NCI-H187 treated with DMSO at 0.1 percent for 48 hours (cell line): Measurements from ENCODE around the gene ARL6.
"Not testable (repeated sequence)": the region's sequence is repeated elsewhere in the genome, so short reads cannot be mapped to it uniquely, and the experiment has no call there.

Source experiments
- DNase-seq: peaks from one replicate; lab custom pipeline; 2025; lab: John Stamatoyannopoulos, UW

ARL6 gene

GRCh38 chr3:97821774-97822358, 57.3 kb downstream of the ARL6 start, which contains the start of gene CRYBG3:
TSS of gene CRYBG3 (plus strand) at chr3:97822011. CDS start at chr3:97822207, 196 bp downstream.
- no peak for DNase-seq

GRCh38 chr3:97822359-97822775, 57.8 kb downstream of the ARL6 start:
- DNase-seq = no peak

GRCh38 chr3:97823046-97824004, 58.8 kb downstream of the ARL6 start:
- no peak for DNase-seq

- DNase-seq = no peak
Measured at GRCh38 chr3:97825101-97825500, 60.5 kb downstream of the ARL6 start.

GRCh38 chr3:97827741-97828471, 63.3 kb downstream of the ARL6 start:
- DNase-seq = no peak

- DNase-seq = no peak
Measured at GRCh38 chr3:97829198-97829597, 64.6 kb downstream of the ARL6 start.

- no peak for DNase-seq
Measured at GRCh38 chr3:97830638-97831037, 66.1 kb downstream of the ARL6 start.

GRCh38 chr3:97831140-97831539, 66.6 kb downstream of the ARL6 start:
- DNase-seq = no peak

- not testable (repeated sequence) for DNase-seq
Measured at GRCh38 chr3:97833184-97833583, 68.6 kb downstream of the ARL6 start.

GRCh38 chr3:97835761-97836160, 71.2 kb downstream of the ARL6 start:
- DNase-seq = no peak

- DNase-seq = no peak
Measured at GRCh38 chr3:97838393-97838792, 73.8 kb downstream of the ARL6 start.

- DNase-seq = no peak
Measured at GRCh38 chr3:97839944-97840343, 75.4 kb downstream of the ARL6 start.

- DNase-seq = no peak
Measured at GRCh38 chr3:97841304-97841703, 76.7 kb downstream of the ARL6 start.

- no peak for DNase-seq
Measured at GRCh38 chr3:97841956-97842355, 77.4 kb downstream of the ARL6 start.

GRCh38 chr3:97848779-97849178, 84.2 kb downstream of the ARL6 start:
- DNase-seq = no peak
